ENCODE data around the gene USP46. TPM values are rescaled to one million over a fixed set of nuclear protein-coding genes. Genes with fewer than 3 reads are reported as not detected.

The USP46 gene
- total RNA-seq, 1 experiment from 2014 or later = 14.5 TPM

GRCh38 chr4:52627876-52628275 is 31.2 kb downstream of the USP46 start:
- Histone ChIP-seq H3K9me3 (ENCODE audit: low read length) (no peaks in the 10 kb centered on the region), H3K4me3 (ENCODE audit: low read length) (no peak overlapping the region), H2AFZ (ENCODE audit: low read length) (no peak overlapping the region), H3K4me2 (ENCODE audit: low read depth, low read length, poor library complexity, severe bottlenecking) (no peak overlapping the region), H3K4me1 (ENCODE audit: low read length) (no peaks in the 10 kb centered on the region), H3K79me2 (ENCODE audit: low read length) (peaks cover 28% of the 10 kb centered on the region), H4K20me1 (ENCODE audit: insufficient read depth, low read depth, low read length) (no peaks in the 10 kb centered on the region), H3K9ac (ENCODE audit: low read length) (no peak overlapping the region), H3K27ac (ENCODE audit: low read length) (no peak overlapping the region), H3K9me2 (replicated peaks; ENCODE audit: insufficient read depth, low read length) (no peaks in the 10 kb centered on the region), H3K36me3 (ENCODE audit: insufficient read depth, low read length) (peaks cover 4% of the 10 kb centered on the region; the same call in 1 of the 2 replicates), H3K27me3 (ENCODE audit: low read length) (no peaks in the 10 kb centered on the region)
- no peak for DNase-seq

GRCh38 chr4:52625216-52625615 is 33.9 kb downstream of the USP46 start:
- H3K9me2 ChIP-seq (replicated peaks; ENCODE audit: insufficient read depth, low read length) = no peaks in the 10 kb centered on the region
- no peaks in the 10 kb centered on the region for H4K20me1 ChIP-seq (ENCODE audit: insufficient read depth, low read depth, low read length)
- no peaks in the 10 kb centered on the region for H3K27me3 ChIP-seq (ENCODE audit: low read length)
- no peak overlapping the region for H2AFZ ChIP-seq (ENCODE audit: low read length)
- H3K4me2 ChIP-seq (ENCODE audit: low read depth, low read length, poor library complexity, severe bottlenecking) = no peak overlapping the region
- no peaks in the 10 kb centered on the region for H3K4me1 ChIP-seq (ENCODE audit: low read length)
- peaks cover 24% of the 10 kb centered on the region for H3K79me2 ChIP-seq (ENCODE audit: low read length)
- no peaks in the 10 kb centered on the region for H3K9me3 ChIP-seq (ENCODE audit: low read length)
- DNase-seq = no peak
- peaks cover 4% of the 10 kb centered on the region; the same call in 1 of the 2 replicates for H3K36me3 ChIP-seq (ENCODE audit: insufficient read depth, low read length)
- no peak overlapping the region for H3K9ac ChIP-seq (ENCODE audit: low read length)
- H3K4me3 ChIP-seq (ENCODE audit: low read length) = no peak overlapping the region
- no peak overlapping the region for H3K27ac ChIP-seq (ENCODE audit: low read length)

GRCh38 chr4:52622564-52622963 is 36.5 kb downstream of the USP46 start:
- Histone ChIP-seq H3K27ac (ENCODE audit: low read length) (no peak overlapping the region), H3K9me3 (ENCODE audit: low read length) (no peaks in the 10 kb centered on the region), H3K4me1 (ENCODE audit: low read length) (no peaks in the 10 kb centered on the region), H3K36me3 (ENCODE audit: insufficient read depth, low read length) (peaks cover 4% of the 10 kb centered on the region; the same call in 1 of the 2 replicates), H3K27me3 (ENCODE audit: low read length) (no peaks in the 10 kb centered on the region), H2AFZ (ENCODE audit: low read length) (no peak overlapping the region), H3K9ac (ENCODE audit: low read length) (no peak overlapping the region), H4K20me1 (ENCODE audit: insufficient read depth, low read depth, low read length) (no peaks in the 10 kb centered on the region), H3K79me2 (ENCODE audit: low read length) (peaks cover 28% of the 10 kb centered on the region), H3K4me2 (ENCODE audit: low read depth, low read length, poor library complexity, severe bottlenecking) (no peak overlapping the region), H3K4me3 (ENCODE audit: low read length) (no peak overlapping the region), H3K9me2 (replicated peaks; ENCODE audit: insufficient read depth, low read length) (no peaks in the 10 kb centered on the region)
- no peak for DNase-seq

GRCh38 chr4:52621567-52621966 is 37.5 kb downstream of the USP46 start:
- no peaks in the 10 kb centered on the region for H3K4me1 ChIP-seq (ENCODE audit: low read length)
- H4K20me1 ChIP-seq (ENCODE audit: insufficient read depth, low read depth, low read length) = no peaks in the 10 kb centered on the region
- H3K4me3 ChIP-seq (ENCODE audit: low read length) = no peak overlapping the region
- peaks cover 28% of the 10 kb centered on the region for H3K79me2 ChIP-seq (ENCODE audit: low read length)
- H3K27ac ChIP-seq (ENCODE audit: low read length) = no peak overlapping the region
- H3K9me3 ChIP-seq (ENCODE audit: low read length) = no peaks in the 10 kb centered on the region
- H2AFZ ChIP-seq (ENCODE audit: low read length) = no peak overlapping the region
- no peaks in the 10 kb centered on the region for H3K27me3 ChIP-seq (ENCODE audit: low read length)
- DNase-seq = no peak
- H3K36me3 ChIP-seq (ENCODE audit: insufficient read depth, low read length) = no peaks in the 10 kb centered on the region; the same call in 1 of the 2 replicates
- no peak overlapping the region for H3K4me2 ChIP-seq (ENCODE audit: low read depth, low read length, poor library complexity, severe bottlenecking)
- H3K9me2 ChIP-seq (replicated peaks; ENCODE audit: insufficient read depth, low read length) = no peaks in the 10 kb centered on the region
- no peak overlapping the region for H3K9ac ChIP-seq (ENCODE audit: low read length)

- Histone ChIP-seq H3K27ac (ENCODE audit: low read length) (no peak overlapping the region), H2AFZ (ENCODE audit: low read length) (no peak overlapping the region), H3K4me1 (ENCODE audit: low read length) (peaks cover 4% of the 10 kb centered on the region; the same call in 1 of the 2 replicates)
Observed at GRCh38 chr4:52619591-52619931, 39.5 kb downstream of the USP46 start.

GRCh38 chr4:52618795-52619590 is 40.1 kb downstream of the USP46 start:
- Histone ChIP-seq H3K36me3 (ENCODE audit: insufficient read depth, low read length) (0 out of 2 replicates have a peak, but pooled peaks cover 6% of the 10 kb centered on the region), H3K9me2 (replicated peaks; ENCODE audit: insufficient read depth, low read length) (no peaks in the 10 kb centered on the region), H3K27me3 (ENCODE audit: low read length) (no peaks in the 10 kb centered on the region), H2AFZ (ENCODE audit: low read length) (no peak overlapping the region), H3K4me3 (ENCODE audit: low read length) (no peak overlapping the region), H3K9ac (ENCODE audit: low read length) (no peak overlapping the region), H3K4me1 (ENCODE audit: low read length) (peaks cover 4% of the 10 kb centered on the region; the same call in 1 of the 2 replicates), H3K4me2 (ENCODE audit: low read depth, low read length, poor library complexity, severe bottlenecking) (no peak overlapping the region), H4K20me1 (ENCODE audit: insufficient read depth, low read depth, low read length) (no peaks in the 10 kb centered on the region), H3K79me2 (ENCODE audit: low read length) (peaks cover 41% of the 10 kb centered on the region), H3K27ac (ENCODE audit: low read length) (no peak overlapping the region), H3K9me3 (ENCODE audit: low read length) (no peaks in the 10 kb centered on the region)
- no peak for DNase-seq

More at GRCh38 chr4:52619591-52619931, 39.5 kb downstream of the USP46 start:
- Histone ChIP-seq H4K20me1 (ENCODE audit: insufficient read depth, low read depth, low read length) (no peaks in the 10 kb centered on the region), H3K9ac (ENCODE audit: low read length) (no peak overlapping the region), H3K4me2 (ENCODE audit: low read depth, low read length, poor library complexity, severe bottlenecking) (no peak overlapping the region), H3K36me3 (ENCODE audit: insufficient read depth, low read length) (no peaks in the 10 kb centered on the region), H3K79me2 (ENCODE audit: low read length) (peaks cover 36% of the 10 kb centered on the region), H3K4me3 (ENCODE audit: low read length) (no peak overlapping the region), H3K9me2 (replicated peaks; ENCODE audit: insufficient read depth, low read length) (no peaks in the 10 kb centered on the region), H3K27me3 (ENCODE audit: low read length) (no peaks in the 10 kb centered on the region), H3K9me3 (ENCODE audit: low read length) (no peaks in the 10 kb centered on the region)
- DNase-seq = no peak

- no peak overlapping the region for H3K27ac ChIP-seq (ENCODE audit: low read length)
Observed at GRCh38 chr4:52617336-52618020, 41.6 kb downstream of the USP46 start.

GRCh38 chr4:52614241-52614640 is 44.9 kb downstream of the USP46 start:
- H3K4me2 ChIP-seq (ENCODE audit: low read depth, low read length, poor library complexity, severe bottlenecking) = no peak overlapping the region
- H3K79me2 ChIP-seq (ENCODE audit: low read length) = peaks cover 25% of the 10 kb centered on the region
- H3K9me2 ChIP-seq (replicated peaks; ENCODE audit: insufficient read depth, low read length) = no peaks in the 10 kb centered on the region
- no peak overlapping the region for H3K27ac ChIP-seq (ENCODE audit: low read length)
- H3K27me3 ChIP-seq (ENCODE audit: low read length) = no peaks in the 10 kb centered on the region
- H3K4me3 ChIP-seq (ENCODE audit: low read length) = no peak overlapping the region
- no peaks in the 10 kb centered on the region for H3K9me3 ChIP-seq (ENCODE audit: low read length)
- peaks cover 13% of the 10 kb centered on the region; the same call in 1 of the 2 replicates for H3K36me3 ChIP-seq (ENCODE audit: insufficient read depth, low read length)
- no peak overlapping the region for H3K9ac ChIP-seq (ENCODE audit: low read length)
- H4K20me1 ChIP-seq (ENCODE audit: insufficient read depth, low read depth, low read length) = no peaks in the 10 kb centered on the region
- peaks cover 4% of the 10 kb centered on the region; the same call in 1 of the 2 replicates for H3K4me1 ChIP-seq (ENCODE audit: low read length)
- H2AFZ ChIP-seq (ENCODE audit: low read length) = no peak overlapping the region
- DNase-seq = no peak

More at GRCh38 chr4:52617336-52618020, 41.6 kb downstream of the USP46 start:
- Histone ChIP-seq H3K9ac (ENCODE audit: low read length) (no peak overlapping the region), H3K36me3 (ENCODE audit: insufficient read depth, low read length) (0 out of 2 replicates have a peak, but pooled peaks cover 6% of the 10 kb centered on the region), H3K4me2 (ENCODE audit: low read depth, low read length, poor library complexity, severe bottlenecking) (no peak overlapping the region), H3K4me1 (ENCODE audit: low read length) (peaks cover 4% of the 10 kb centered on the region; the same call in 1 of the 2 replicates), H4K20me1 (ENCODE audit: insufficient read depth, low read depth, low read length) (no peaks in the 10 kb centered on the region), H3K4me3 (ENCODE audit: low read length) (no peak overlapping the region), H3K79me2 (ENCODE audit: low read length) (peaks cover 45% of the 10 kb centered on the region), H2AFZ (ENCODE audit: low read length) (no peak overlapping the region), H3K27me3 (ENCODE audit: low read length) (no peaks in the 10 kb centered on the region), H3K9me2 (replicated peaks; ENCODE audit: insufficient read depth, low read length) (no peaks in the 10 kb centered on the region), H3K9me3 (ENCODE audit: low read length) (no peaks in the 10 kb centered on the region)
- no peak for DNase-seq
